Measurements from ENCODE around the gene RABIF. TPM values are rescaled to one million over a fixed set of nuclear protein-coding genes. Genes with fewer than 3 reads are reported as not detected.

RABIF gene
- total and polyA plus RNA-seq, 10 of the 15 experiments (the other 5 are each of a cell fraction or from before 2014, with no cell fraction given) = 4.7 to 18.2 (median 8.8) TPM

DNA sequence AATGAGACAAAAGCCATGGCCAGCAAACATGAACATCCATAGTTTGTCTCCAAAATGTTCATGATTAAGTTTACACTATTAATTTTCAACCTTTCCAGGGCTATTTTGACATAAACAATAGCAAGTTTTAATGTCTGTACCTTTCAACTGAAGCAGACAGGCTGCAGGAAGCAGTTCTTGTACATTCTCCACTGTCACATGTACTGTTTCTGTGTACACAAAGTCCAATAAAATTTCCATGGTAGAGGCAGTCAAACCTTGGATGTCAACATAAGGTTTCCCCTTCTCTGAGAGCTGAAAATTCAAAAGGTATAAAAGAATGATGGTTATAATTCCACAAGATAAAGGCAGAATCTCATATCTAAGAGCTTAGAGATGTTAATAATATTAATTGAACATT lies 30.7 kb upstream of the RABIF start (continued):
- no peak for TF ChIP-seq BHLHE40 (IDR thresholded peaks at IDR 0.05; ENCODE audit: borderline replicate concordance in 1 of 2, low read depth in 2 of 2, low read length in 1 of 2)
- no peak for TF ChIP-seq EP300 (IDR thresholded peaks at IDR 0.05; ENCODE audit: borderline replicate concordance in 1 of 2, control insufficient read depth in 1 of 2, low read depth in 2 of 2, low read length in 2 of 2)
- no peak for TF ChIP-seq CUX1 (IDR thresholded peaks at IDR 0.05; ENCODE audit: insufficient replicate concordance, low read depth, low read length)
- no peak for TF ChIP-seq ZBTB33 (IDR thresholded peaks at IDR 0.05)
- no peak for TF ChIP-seq ZSCAN29 (IDR thresholded peaks at IDR 0.05)

All from GM12878 (cell line).